GM23248 (cell line): ENCODE data around the gene TIFAB. TPM values are rescaled to one million over a fixed set of nuclear protein-coding genes. Genes with fewer than 3 reads are reported as not detected.

Source experiments
- DNase-seq: peaks from one replicate; pipeline ENCODE4 v3.0.0-alpha.2; 2015
- H2AFZ ChIP-seq: fragments of 200-600 bp; sonication (generic); 2 replicates; pipeline ENCODE4 v1.6.1; 2016; ENCODE audit warnings: antibody characterized with exemption
- H3F3A ChIP-seq: fragments of 200-600 bp; sonication (generic); 2 replicates; pipeline ENCODE4 v1.6.1; 2016; ENCODE audit warnings: mild to moderate bottlenecking, antibody characterized with exemption, mixed run types; ENCODE audit not compliant: insufficient read depth
- H3K27ac ChIP-seq: fragments of 200-600 bp; sonication (generic); 2 replicates; pipeline ENCODE4 v1.5.1; 2016; ENCODE audit warnings: mild to moderate bottlenecking
- H3K27me3 ChIP-seq: fragments of 200-600 bp; sonication (generic); replicated peaks from 2 replicates; pipeline ENCODE4 v1.6.1; 2016; ENCODE audit warnings: mild to moderate bottlenecking; ENCODE audit not compliant: insufficient read depth
- H3K36me3 ChIP-seq: fragments of 200-600 bp; sonication (generic); 2 replicates; pipeline ENCODE4 v1.6.1; 2016; ENCODE audit warnings: low read depth, mild to moderate bottlenecking
- H3K4me1 ChIP-seq: fragments of 200-600 bp; sonication (generic); 2 replicates; pipeline ENCODE4 v1.6.1; 2016; ENCODE audit warnings: mild to moderate bottlenecking; ENCODE audit not compliant: insufficient read depth
- H3K4me2 ChIP-seq: fragments of 200-600 bp; sonication (generic); one replicate; pipeline ENCODE4 v1.6.1; 2016; ENCODE audit warnings: mild to moderate bottlenecking; ENCODE audit not compliant: unreplicated experiment
- H3K4me3 ChIP-seq: fragments of 200-600 bp; sonication (generic); 2 replicates; pipeline ENCODE4 v1.5.1; 2016; ENCODE audit warnings: mild to moderate bottlenecking
- H3K79me2 ChIP-seq: fragments of 200-600 bp; sonication (generic); 2 replicates; pipeline ENCODE4 v1.6.1; 2016; ENCODE audit warnings: mild to moderate bottlenecking; ENCODE audit not compliant: insufficient read depth
- H3K9ac ChIP-seq: fragments of 200-600 bp; sonication (generic); 2 replicates; pipeline ENCODE4 v1.6.1; 2016; ENCODE audit warnings: mild to moderate bottlenecking
- H3K9me2 ChIP-seq: fragments of 200-600 bp; sonication (generic); 2 replicates; pipeline ENCODE4 v1.6.1; 2016; ENCODE audit warnings: mixed run types, mild to moderate bottlenecking, moderate library complexity; ENCODE audit not compliant: insufficient read depth
- H3K9me3 ChIP-seq: fragments of 200-600 bp; sonication (generic); one replicate; pipeline ENCODE4 v1.6.1; 2017; ENCODE audit warnings: low read depth
- H4K20me1 ChIP-seq: fragments of 200-600 bp; sonication (generic); 2 replicates; pipeline ENCODE4 v1.6.0; 2016; ENCODE audit not compliant: insufficient read depth
- EZH2 ChIP-seq: fragments of 200-600 bp; sonication (generic); IDR thresholded peaks from 2 replicates; pipeline ENCODE4 v1.6.1; 2018; ENCODE audit warnings: antibody characterized with exemption, mild to moderate bottlenecking; ENCODE audit not compliant: insufficient read depth, poor library complexity, severe bottlenecking
- EZH2phosphoT487 ChIP-seq: fragments of 200-600 bp; sonication (generic); IDR thresholded peaks from 2 replicates; pipeline ENCODE4 v1.6.1; 2018; ENCODE audit warnings: antibody characterized with exemption, moderate library complexity, mild to moderate bottlenecking, low read depth; ENCODE audit not compliant: insufficient read depth
- WGBS, 2 experiments: methylation state at CpG; one replicate each; pipeline ENCODE4 v1.1.6; 2015 to 2017; ENCODE audit warnings: low lambda C conversion rate in 2 of 2, low coverage in 1 of 2; ENCODE audit errors: missing lambda C conversion rate in 2 of 2; 5-methylcytosine and 5-hydroxymethylcytosine counted together
- in situ Hi-C: fragments of 300-500 bp; cut with MboI; formaldehyde crosslinking; loops from 2 replicates; pipeline ENCODE4 v1.15.0; 2020
- polyA plus RNA-seq: library from polyadenylated mRNA; unstranded; fragments of >200 nt; fragmentation: Nextera tagmentation; extraction: Ambion mirVana; gene quantifications from 2 replicates; pipeline ENCODE4 v1.2.1, GENCODE V29; 2016
- total RNA-seq: library from RNA; depleted of rRNA; stranded (reverse); fragments of >200 nt; shearing (Covaris generic); gene quantifications from 2 replicates; pipeline ENCODE4 v1.2.3, GENCODE V29; 2014

Gene TIFAB
- total and polyA plus RNA-seq, 2 experiments from 2014 or later: not detected

DNA sequence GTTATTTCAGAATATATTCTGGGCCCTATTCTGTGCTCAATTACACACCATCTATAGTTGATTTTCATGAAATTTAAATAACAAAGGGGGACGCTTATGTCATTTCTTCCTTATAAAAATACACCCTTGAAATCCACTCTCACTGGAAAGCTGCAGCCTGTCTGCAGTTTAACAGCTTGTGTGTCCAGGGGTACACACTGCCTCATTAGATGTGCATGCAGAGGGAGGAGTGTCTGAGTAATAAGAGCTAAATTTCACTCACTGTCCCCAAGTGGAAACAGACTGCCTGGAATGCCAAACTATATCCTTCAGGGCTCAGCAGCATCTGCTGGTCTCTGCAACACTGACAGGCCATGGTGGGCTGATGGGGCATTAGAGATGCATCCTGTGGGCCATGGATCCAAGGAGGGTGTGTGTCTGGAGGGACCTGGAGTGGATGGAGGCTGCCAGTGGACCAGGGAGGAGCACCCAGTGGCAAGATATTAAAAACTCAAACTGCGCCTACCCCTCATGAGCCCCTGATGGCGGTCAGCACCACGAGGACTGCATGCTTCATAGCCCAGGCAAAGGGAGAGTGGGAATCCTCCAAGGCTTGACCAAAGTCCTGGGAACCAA lies 15.8 kb upstream of the TIFAB start:
- no peaks in the 10 kb centered on the region for H3K4me1 ChIP-seq
- no peak overlapping the region for H3K9ac ChIP-seq
- H3K27ac ChIP-seq: no peak overlapping the region
- no peak overlapping the region for H2AFZ ChIP-seq
- in situ Hi-C loops: loop anchor here (5.0 to 10.0 kb wide), 2 partner anchors 84 to 347 kb away; no protein-coding TSS in a partner anchor
- no peaks in the 10 kb centered on the region for H3F3A ChIP-seq
- no peaks in the 10 kb centered on the region for H3K9me2 ChIP-seq
- H3K4me3 ChIP-seq: no peak overlapping the region
- no peaks in the 10 kb centered on the region for H3K36me3 ChIP-seq
- no peaks in the 10 kb centered on the region for H3K79me2 ChIP-seq
- H3K4me2 ChIP-seq: no peak overlapping the region
- no peaks in the 10 kb centered on the region for H4K20me1 ChIP-seq
- no peak for DNase-seq
- TF ChIP-seq EZH2phosphoT487 (no peak), EZH2 (no peak)
- H3K27me3 ChIP-seq: peaks cover 57% of the 10 kb centered on the region
- 67 to 75% methylated on average over 4 of the region's 4 CpGs for WGBS, 2 experiments
- no peaks in the 10 kb centered on the region for H3K9me3 ChIP-seq

DNA sequence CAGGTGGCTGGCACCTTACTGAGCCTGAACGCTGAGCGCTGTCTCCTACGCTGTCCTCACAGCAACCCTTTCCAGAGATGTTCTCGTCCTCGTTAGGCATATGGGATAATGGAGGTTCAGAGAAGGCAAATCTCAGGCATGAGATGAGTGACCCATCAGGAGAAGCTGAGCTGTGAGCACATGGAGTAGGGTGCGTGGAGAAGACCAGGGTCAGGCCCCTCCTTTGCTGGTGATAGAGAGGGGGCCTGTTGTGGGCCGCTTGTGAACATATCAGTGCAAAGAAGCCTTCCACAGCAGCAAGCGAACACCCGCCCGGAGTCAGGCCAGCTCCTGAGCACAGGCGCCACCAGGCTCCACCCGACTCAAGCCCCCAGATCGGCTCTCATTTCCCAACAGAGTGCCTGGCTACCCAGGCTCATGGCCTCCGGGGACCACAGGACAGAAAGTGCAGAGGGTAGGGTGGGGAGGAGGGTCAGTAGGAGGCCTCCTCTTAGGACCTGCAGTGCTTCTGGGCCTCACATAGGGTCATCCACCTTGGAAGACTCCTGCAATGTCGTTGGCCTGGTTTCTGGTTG lies 15.0 kb upstream of the TIFAB start:
- in situ Hi-C loops: loop anchor here (5.0 to 10.0 kb wide), 2 partner anchors 85 to 348 kb away; no protein-coding TSS in a partner anchor
- Histone ChIP-seq H2AFZ (no peak overlapping the region), H3K9me2 (no peaks in the 10 kb centered on the region), H3K4me3 (no peak overlapping the region), H3K27me3 (peaks cover 50% of the 10 kb centered on the region), H4K20me1 (no peaks in the 10 kb centered on the region), H3K9me3 (no peaks in the 10 kb centered on the region), H3K27ac (no peak overlapping the region), H3F3A (no peaks in the 10 kb centered on the region), H3K4me2 (no peak overlapping the region), H3K9ac (no peak overlapping the region), H3K79me2 (no peaks in the 10 kb centered on the region), H3K4me1 (no peaks in the 10 kb centered on the region), H3K36me3 (no peaks in the 10 kb centered on the region)
- TF ChIP-seq EZH2phosphoT487 (no peak), EZH2 (no peak)
- 70 to 77% methylated on average over 14 to 15 of the region's 15 CpGs for WGBS, 2 experiments
- DNase-seq: no peak

DNA sequence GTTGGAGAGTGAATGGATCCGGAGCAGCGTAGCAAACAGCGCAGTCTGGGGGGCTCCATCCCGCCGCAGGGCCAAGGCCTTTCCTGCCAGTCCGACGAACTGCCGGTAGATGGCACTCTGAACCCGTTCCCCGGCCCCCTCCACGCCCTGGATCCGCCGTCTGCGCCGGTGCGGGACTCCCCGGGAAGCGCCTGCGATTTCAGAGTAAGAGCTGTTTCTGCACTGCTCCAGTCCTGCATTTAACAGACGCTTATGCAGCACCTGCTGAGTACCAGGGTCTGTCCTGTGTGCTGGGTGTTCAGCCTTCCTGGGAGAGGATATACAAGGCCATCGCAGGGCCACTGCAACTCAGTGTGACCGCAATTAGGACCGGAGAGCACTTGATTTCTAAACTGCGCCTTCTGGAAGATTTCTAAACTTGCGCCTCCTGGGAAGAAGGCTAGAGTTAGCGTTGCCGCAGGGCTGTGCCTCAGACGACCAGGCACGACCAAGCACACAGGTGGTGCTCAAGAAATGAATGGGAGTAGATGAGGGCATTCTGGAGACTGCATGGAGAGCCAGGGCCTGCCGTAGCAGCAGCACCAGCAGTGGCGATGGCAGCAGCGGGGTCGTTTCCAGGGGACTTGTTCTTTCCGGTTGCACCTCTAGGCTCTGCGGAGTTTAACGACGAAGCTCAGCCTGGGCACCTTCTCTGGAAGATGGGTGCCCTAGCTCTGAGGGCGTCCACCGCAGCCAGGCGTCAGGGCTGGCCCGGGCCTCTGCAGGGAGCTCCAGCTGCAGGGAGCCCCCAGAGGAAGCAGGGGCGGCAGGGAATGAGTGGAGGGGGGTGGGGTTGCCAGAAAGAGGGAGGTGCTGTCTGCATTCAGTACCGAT lies 14.3 kb upstream of the TIFAB start:
- Histone ChIP-seq H3K9me3 (no peaks in the 10 kb centered on the region), H3K27me3 (peaks cover 45% of the 10 kb centered on the region), H2AFZ (peak overlapping the region; percentile 88), H3K36me3 (no peaks in the 10 kb centered on the region), H3K27ac (no peak overlapping the region), H3K79me2 (no peaks in the 10 kb centered on the region), H3K9me2 (no peaks in the 10 kb centered on the region), H3K4me2 (peak overlapping the region; percentile 94), H3K9ac (no peak overlapping the region), H3K4me3 (peak overlapping the region; percentile 64), H3K4me1 (no peaks in the 10 kb centered on the region), H3F3A (no peaks in the 10 kb centered on the region), H4K20me1 (no peaks in the 10 kb centered on the region)
- TF ChIP-seq EZH2 (no peak), EZH2phosphoT487 (no peak)
- peak; percentile 88 for DNase-seq
- 20 to 24% methylated on average over 41 to 43 of the region's 43 CpGs for WGBS, 2 experiments
- in situ Hi-C loops: loop anchor here (5.0 to 10.0 kb wide), 2 partner anchors 86 to 348 kb away; no protein-coding TSS in a partner anchor

DNA sequence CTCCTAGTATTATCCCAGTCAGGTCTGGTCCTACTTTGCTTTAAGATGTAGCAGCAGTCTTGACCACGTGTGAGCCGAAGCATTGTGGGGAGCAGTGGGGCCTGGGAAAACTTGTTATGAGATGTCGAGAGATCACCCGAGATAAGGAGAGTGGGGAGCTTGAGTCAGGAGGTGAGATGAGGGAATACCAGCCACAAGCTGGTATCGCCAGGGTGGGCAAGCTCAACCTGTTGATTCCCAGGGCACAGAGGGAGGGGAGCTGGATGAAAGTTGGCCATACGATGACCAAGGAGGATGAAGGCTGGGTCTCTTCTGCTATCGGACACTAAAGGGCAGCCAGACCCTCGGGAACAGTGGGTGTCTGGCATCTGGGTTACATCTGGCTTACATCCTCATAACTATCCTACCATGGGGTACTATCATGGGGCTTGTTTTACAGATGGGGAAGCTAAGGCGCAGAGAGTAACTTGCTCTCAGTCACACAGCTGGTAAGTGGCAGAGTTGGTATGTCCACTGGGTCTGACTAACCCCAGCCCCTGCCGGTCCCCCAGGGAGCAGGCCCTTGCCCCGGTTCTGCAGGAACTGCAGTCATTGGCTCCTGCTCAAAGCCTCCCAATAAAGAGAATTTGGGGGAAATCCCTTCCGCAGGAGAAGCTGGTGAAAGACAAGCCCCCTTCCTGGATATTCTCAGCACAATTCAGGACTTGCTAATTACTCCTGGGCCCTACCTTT lies 13.4 kb upstream of the TIFAB start:
- Histone ChIP-seq H3K4me1 (no peaks in the 10 kb centered on the region), H3K27me3 (peaks cover 36% of the 10 kb centered on the region), H3K27ac (no peak overlapping the region), H3K79me2 (no peaks in the 10 kb centered on the region), H3K4me3 (no peak overlapping the region), H2AFZ (peak overlapping the region; percentile 88; the same call in 1 of the 2 replicates), H4K20me1 (no peaks in the 10 kb centered on the region), H3F3A (no peaks in the 10 kb centered on the region), H3K9me3 (no peaks in the 10 kb centered on the region), H3K36me3 (no peaks in the 10 kb centered on the region), H3K9ac (no peak overlapping the region), H3K4me2 (no peak overlapping the region), H3K9me2 (no peaks in the 10 kb centered on the region)
- no peak for DNase-seq
- 54 to 57% methylated on average over 12 of the region's 12 CpGs for WGBS, 2 experiments
- in situ Hi-C loops: loop anchor here (5.0 to 10.0 kb wide), 2 partner anchors 87 to 349 kb away; no protein-coding TSS in a partner anchor
- TF ChIP-seq EZH2: no peak
- TF ChIP-seq EZH2phosphoT487: no peak
